Lung (tissue), 12 donors: ENCODE measurements around the gene ADK. TPM values are rescaled to one million over a fixed set of nuclear protein-coding genes. Genes with fewer than 3 reads are reported as not detected.
"Not testable (repeated sequence)": the region's sequence is repeated elsewhere in the genome, so short reads cannot be mapped to it uniquely, and the experiment has no call there.

Source experiments
- ATAC-seq: fragments of 200-7000 bp; cut with Tn5 transposase; one replicate; pipeline ENCODE4 v1.9.1; 2020; ENCODE audit warnings: moderate number of reproducible peaks; ENCODE audit not compliant: insufficient read depth, low FRiP score
- DNase-seq, 3 donors: peaks; one replicate each; pipeline ENCODE4 v3.0.0-alpha.2; 2013 to 2017
- H3K27ac ChIP-seq, 2 donors: one replicate each; pipeline ENCODE4 v1.5.1; 2013; ENCODE audit warnings: mild to moderate bottlenecking in 2 of 2, moderate library complexity in 2 of 2, control low read depth in 1 of 2, inconsistent platforms in 1 of 2, low read depth in 1 of 2, low read length in 1 of 2
- H3K27me3 ChIP-seq, 3 donors: one replicate each; pipeline ENCODE4 v1.5.1; 2013; ENCODE audit warnings: low read length in 2 of 3; ENCODE audit not compliant: control insufficient read depth in 3 of 3, insufficient read depth in 3 of 3
- H3K36me3 ChIP-seq, 4 donors: one replicate each; pipeline ENCODE4 v1.5.1; 2013; ENCODE audit warnings: low read length in 4 of 4, mild to moderate bottlenecking in 1 of 4, moderate library complexity in 1 of 4; ENCODE audit not compliant: control insufficient read depth in 4 of 4, insufficient read depth in 4 of 4
- H3K4me1 ChIP-seq, 5 donors: one replicate each; pipeline ENCODE4 v1.5.1; 2013; ENCODE audit warnings: low read length in 5 of 5, mild to moderate bottlenecking in 2 of 5, moderate library complexity in 1 of 5; ENCODE audit not compliant: control insufficient read depth in 5 of 5, insufficient read depth in 5 of 5
- H3K4me3 ChIP-seq: one replicate; pipeline ENCODE4 v1.5.1; 2013; ENCODE audit warnings: mild to moderate bottlenecking, control low read depth, moderate library complexity
- H3K9ac ChIP-seq, 2 donors: one replicate each; pipeline ENCODE4 v1.5.1; 2013; ENCODE audit warnings: low read length in 2 of 2, control low read depth in 1 of 2; ENCODE audit not compliant: insufficient read depth in 1 of 2
- H3K9me3 ChIP-seq, 4 donors: one replicate each; pipeline ENCODE4 v1.5.1; 2013; ENCODE audit warnings: low read length in 3 of 4, mild to moderate bottlenecking in 1 of 4, moderate library complexity in 1 of 4; ENCODE audit not compliant: control insufficient read depth in 4 of 4, insufficient read depth in 3 of 4
- WGBS, 2 donors: extraction: QIAGEN DNeasy Blood & Tissue Kit; methylation state at CpG; one replicate each; pipeline ENCODE4 v1.1.7; 2013; 5-methylcytosine and 5-hydroxymethylcytosine counted together
- polyA plus RNA-seq, 2 donors: library from polyadenylated mRNA; stranded (reverse); fragments of 200-250 nt; gene quantifications; one replicate each; pipeline ENCODE4 v1.2.1, GENCODE V29; 2013
- total RNA-seq, 2 donors: library from RNA; depleted of rRNA in 1 of 2; stranded (reverse); fragments of >200 nt in 1 of 2; gene quantifications; one replicate each; pipeline ENCODE4 v1.2.1, GENCODE V29; 2014 to 2021
- TF ChIP-seq, protein P1 (sequence below): IDR thresholded peaks from 2 replicates; pipeline ENCODE4 v1.5.1; 2012; ENCODE audit warnings: mild to moderate bottlenecking; ENCODE audit errors: control extremely low read depth, extremely low read depth
- donor health status: control.
- donor health status: control.
- donor health status: Bipolar disorder and iron deficiency.
- donor health status: healthy.
- donor health status: DM: yes; HTN: yes; CAD: no.

Gene ADK
- total and polyA plus RNA-seq, 4 donors = 31.6 to 82.3 (median 42.9) TPM

DNA sequence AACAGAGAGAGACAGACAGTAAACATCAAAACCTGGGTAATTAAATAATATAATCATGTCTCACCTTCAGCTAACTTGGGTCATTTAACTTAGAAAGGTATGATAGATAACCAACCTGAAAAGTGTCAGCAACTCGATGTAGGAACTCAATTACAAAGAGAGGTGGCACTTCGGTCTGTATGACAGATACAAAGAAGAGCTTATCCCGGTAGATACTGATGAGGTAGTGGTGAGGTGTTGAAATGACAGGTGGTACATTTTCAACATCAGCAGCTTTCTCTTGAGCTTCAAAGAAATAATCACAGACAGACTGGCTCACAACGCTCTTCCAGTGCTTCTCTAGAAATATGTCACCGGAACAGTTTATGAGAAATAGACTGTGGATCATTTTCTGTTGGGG lies 13.0 kb upstream of the ADK start:
- Histone ChIP-seq H3K27ac (no peak overlapping the region), H3K4me3 (no peak overlapping the region), H3K27me3 (no peaks in the 10 kb centered on the region), H3K9me3 (no peaks in the 10 kb centered on the region), H3K9ac (no peak overlapping the region), H3K4me1 (no peaks in the 10 kb centered on the region), H3K36me3 (peaks cover 11 to 27% (median 19%) of the 10 kb centered on the region in 4 donors)
- TF ChIP-seq, protein P1, sequence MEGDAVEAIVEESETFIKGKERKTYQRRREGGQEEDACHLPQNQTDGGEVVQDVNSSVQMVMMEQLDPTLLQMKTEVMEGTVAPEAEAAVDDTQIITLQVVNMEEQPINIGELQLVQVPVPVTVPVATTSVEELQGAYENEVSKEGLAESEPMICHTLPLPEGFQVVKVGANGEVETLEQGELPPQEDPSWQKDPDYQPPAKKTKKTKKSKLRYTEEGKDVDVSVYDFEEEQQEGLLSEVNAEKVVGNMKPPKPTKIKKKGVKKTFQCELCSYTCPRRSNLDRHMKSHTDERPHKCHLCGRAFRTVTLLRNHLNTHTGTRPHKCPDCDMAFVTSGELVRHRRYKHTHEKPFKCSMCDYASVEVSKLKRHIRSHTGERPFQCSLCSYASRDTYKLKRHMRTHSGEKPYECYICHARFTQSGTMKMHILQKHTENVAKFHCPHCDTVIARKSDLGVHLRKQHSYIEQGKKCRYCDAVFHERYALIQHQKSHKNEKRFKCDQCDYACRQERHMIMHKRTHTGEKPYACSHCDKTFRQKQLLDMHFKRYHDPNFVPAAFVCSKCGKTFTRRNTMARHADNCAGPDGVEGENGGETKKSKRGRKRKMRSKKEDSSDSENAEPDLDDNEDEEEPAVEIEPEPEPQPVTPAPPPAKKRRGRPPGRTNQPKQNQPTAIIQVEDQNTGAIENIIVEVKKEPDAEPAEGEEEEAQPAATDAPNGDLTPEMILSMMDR = no peak
- DNase-seq = no peak
- no peak for ATAC-seq
- WGBS, 2 donors = 91 to 92% methylated on average over 5 of the region's 5 CpGs

DNA sequence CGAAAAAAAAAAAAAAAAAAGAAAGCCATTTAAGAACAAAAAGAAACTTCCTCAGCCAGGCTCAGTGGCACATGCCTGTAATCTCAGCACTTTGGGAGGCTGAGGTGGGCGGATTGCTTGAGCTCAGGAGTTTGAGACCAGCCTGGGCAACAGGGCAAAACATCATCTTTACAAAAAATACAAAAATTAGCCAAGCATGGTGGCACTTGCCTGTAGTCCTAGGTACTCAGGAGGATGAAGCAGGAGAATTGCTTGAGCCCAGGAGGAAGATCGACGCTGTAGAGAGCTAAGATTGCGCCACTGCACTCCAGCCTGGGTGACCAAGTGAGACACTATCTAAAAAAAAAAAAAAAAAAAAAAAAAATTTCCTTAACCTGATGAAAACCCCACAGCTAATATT lies 12.4 kb upstream of the ADK start:
- DNase-seq, ATAC-seq, H3K4me3 ChIP-seq, H3K9ac ChIP-seq, H3K27ac ChIP-seq, H3K9me3 ChIP-seq, H3K27me3 ChIP-seq, H3K4me1 ChIP-seq: not testable (repeated sequence)
- 68 to 75% methylated on average over 5 of the region's 5 CpGs for WGBS, 2 donors
- H3K36me3 ChIP-seq = peaks cover 7 to 24% (median 17%) of the 10 kb centered on the region in 4 donors

DNA sequence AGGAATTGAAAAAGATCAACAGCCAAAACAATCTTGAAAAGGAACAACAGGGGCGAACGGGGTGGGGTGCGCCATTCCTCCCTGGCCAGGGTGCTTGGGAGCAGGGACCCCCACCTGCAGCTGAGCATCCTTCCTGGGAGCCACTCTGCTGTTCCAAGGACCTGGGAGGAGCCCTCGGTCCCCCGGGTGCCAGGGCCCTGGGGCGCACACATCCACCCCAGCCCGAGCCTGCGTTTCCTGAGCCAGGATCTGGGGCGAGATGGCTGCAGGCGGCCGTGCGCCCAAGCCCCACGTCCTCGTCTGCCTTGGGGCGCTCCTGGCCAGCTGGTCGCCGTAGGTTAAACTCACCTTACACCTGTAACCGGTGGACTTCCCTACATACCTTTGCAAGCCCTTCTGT lies 11.0 kb upstream of the ADK start:
- peaks cover 7 to 14% (median 13%) of the 10 kb centered on the region in 4 donors for H3K36me3 ChIP-seq
- no peak overlapping the region for H3K27ac ChIP-seq
- no peak overlapping the region for H3K9ac ChIP-seq
- no peaks in the 10 kb centered on the region for H3K27me3 ChIP-seq
- 94 to 98% methylated on average over 18 of the region's 18 CpGs for whole genome bisulfite sequencing, 2 donors
- TF ChIP-seq, protein P1 = no peak
- H3K4me1 ChIP-seq = no peaks in the 10 kb centered on the region
- DNase-seq (no peak), ATAC-seq (no peak)
- no peak overlapping the region for H3K4me3 ChIP-seq
- no peaks in the 10 kb centered on the region for H3K9me3 ChIP-seq

DNA sequence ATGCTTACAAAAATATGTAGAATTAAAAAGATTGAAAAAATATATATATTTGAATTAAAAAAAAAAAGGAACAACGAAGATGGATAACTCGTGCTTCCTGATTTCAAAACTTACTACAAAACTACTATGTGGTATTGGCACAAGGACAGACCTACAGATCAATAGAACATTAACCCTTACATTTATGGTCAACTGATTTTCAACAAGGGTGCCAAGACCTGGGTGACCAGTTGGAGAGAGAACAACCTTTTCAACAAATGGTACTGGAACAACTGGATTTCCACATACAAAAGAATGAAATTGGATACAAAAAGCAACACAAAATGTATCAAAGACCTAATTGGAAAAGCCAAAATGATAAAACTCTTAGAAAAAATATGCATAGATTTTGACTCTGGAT lies 10.5 kb upstream of the ADK start:
- Histone ChIP-seq H3K4me1 (no peaks in the 10 kb centered on the region), H3K9me3 (no peaks in the 10 kb centered on the region), H3K27ac (no peak overlapping the region), H3K9ac (no peak overlapping the region), H3K27me3 (no peaks in the 10 kb centered on the region), H3K4me3 (no peak overlapping the region), H3K36me3 (peaks cover 7 to 13% (median 11%) of the 10 kb centered on the region in 4 donors)
- no peak for ATAC-seq
- TF ChIP-seq, protein P1 = no peak
- 22 to 68% methylated on average over 2 of the region's 2 CpGs for WGBS, 2 donors
- DNase-seq = no peak
